HepG2 (cell line): ENCODE measurements around the gene UTP3. TPM values are rescaled to one million over a fixed set of nuclear protein-coding genes. Genes with fewer than 3 reads are reported as not detected.

Experiments used
- ATAC-seq: fragments of 200-7000 bp; cut with Tn5 transposase; 3 replicates; pipeline ENCODE4 v1.9.1; 2020; ENCODE audit warnings: mild to moderate bottlenecking, moderate library complexity
- BruUV-seq: library from RNA; stranded (reverse); fragments of 400-500 nt; replicated peaks from 2 replicates; lab custom pipeline; 2021; lab: Mats Ljungman, UMichigan
- CTCF ChIA-PET: fragments of 300-600 bp; formaldehyde crosslinking; extraction: SDS; loops from one replicate; lab custom pipeline; 2021; ENCODE audit warnings: low total read pairs, inconsistent platforms, low intra/inter-chr PET ratio; lab: Yijun Ruan, JAX
- POLR2A ChIA-PET: fragments of 350-600 bp; sonication (Branson Sonifier 250); formaldehyde crosslinking; loops from one replicate; lab custom pipeline; 2020; ENCODE audit warnings: antibody characterized with exemption, inconsistent platforms; lab: Yijun Ruan, JAX
- DNase-seq: peaks from one replicate; pipeline ENCODE4 v3.0.0-alpha.2; 2015; ENCODE audit warnings: low spot score
- FAIRE-seq: peaks from 3 replicates; lab custom pipeline; 2011; peaks lifted over from hg19 to GRCh38; lab: Jason Lieb, UNC
- H2AFZ ChIP-seq: one replicate; pipeline ENCODE4 v1.6.1; 2011; ENCODE audit warnings: low read length, inconsistent platforms
- H3K27ac ChIP-seq: fragments of 300-600 bp; 3 replicates; pipeline ENCODE4 v1.8.0; 2011; ENCODE audit warnings: mixed run types, mild to moderate bottlenecking, mixed read lengths, low read length, inconsistent platforms; ENCODE audit not compliant: insufficient read depth; ENCODE audit errors: extremely low read length
- H3K27me3 ChIP-seq, 2 experiments: fragments of 200-600 bp in 1 of 2; 2 replicates in 1 of 2; 3 replicates in 1 of 2; pipeline versions ENCODE4 v1.6.0 to v1.8.0; 2011; ENCODE audit warnings: low read length in 2 of 2, mild to moderate bottlenecking in 2 of 2, moderate library complexity in 2 of 2, inconsistent platforms in 1 of 2; ENCODE audit not compliant: insufficient read depth in 2 of 2, control insufficient read depth in 1 of 2
- H3K36me3 ChIP-seq, 2 experiments: fragments of 200-600 bp in 1 of 2; replicated peaks in 1 of 2; 2 replicates in 1 of 2; 3 replicates in 1 of 2; pipeline versions ENCODE4 v1.5.1 to v1.8.0; 2011; ENCODE audit warnings: low read length in 2 of 2, inconsistent platforms in 1 of 2; ENCODE audit not compliant: insufficient read depth in 2 of 2, control insufficient read depth in 1 of 2
- H3K4me1 ChIP-seq: 2 replicates; pipeline ENCODE4 v1.5.1; 2012; ENCODE audit warnings: low read length, inconsistent platforms; ENCODE audit not compliant: insufficient read depth
- H3K4me2 ChIP-seq: 2 replicates; pipeline ENCODE4 v1.6.0; 2011; ENCODE audit warnings: low read depth, low read length, inconsistent platforms
- H3K4me3 ChIP-seq, 3 experiments: fragments of 200-600 bp in 1 of 3; sonication (generic), shearing (Covaris generic) in 1 of 3; replicated peaks in 1 of 3; 2 replicates each; pipeline ENCODE4 v1.5.1; 2011 to 2016; ENCODE audit warnings: low read length in 3 of 3, inconsistent platforms in 2 of 3, low read depth in 2 of 3, mild to moderate bottlenecking in 2 of 3, control low read depth in 1 of 3, mixed read lengths in 1 of 3; ENCODE audit not compliant: insufficient read depth in 1 of 3
- H3K79me2 ChIP-seq: one replicate; pipeline ENCODE4 v1.6.1; 2011; ENCODE audit warnings: low read length, inconsistent platforms; ENCODE audit not compliant: insufficient read depth
- H3K9ac ChIP-seq: 2 replicates; pipeline ENCODE4 v1.6.0; 2011; ENCODE audit warnings: mild to moderate bottlenecking, low read depth, low read length, inconsistent platforms; ENCODE audit not compliant: insufficient read depth
- H3K9me3 ChIP-seq: 2 replicates; pipeline ENCODE4 v1.5.1; 2012; ENCODE audit warnings: mild to moderate bottlenecking, low read length
- H4K20me1 ChIP-seq: 2 replicates; pipeline ENCODE4 v1.6.0; 2011; ENCODE audit warnings: inconsistent platforms, mild to moderate bottlenecking, low read length, moderate library complexity; ENCODE audit not compliant: insufficient read depth
- ARNT ChIP-seq: fragments of 450-650 bp; IDR thresholded peaks from 2 replicates; pipeline ENCODE4 v1.6.1; 2017
- CBX1 ChIP-seq: IDR thresholded peaks from one replicate; pipeline ENCODE4 v1.6.1; 2016; ENCODE audit warnings: antibody characterized with exemption, low read depth
- EED ChIP-seq: sonication (generic); formaldehyde crosslinking; IDR thresholded peaks from 2 replicates; pipeline ENCODE4 v1.5.0; 2020; ENCODE audit warnings: mild to moderate bottlenecking, missing genetic modification reagents
- FOXA3 ChIP-seq: IDR thresholded peaks from 2 replicates; pipeline ENCODE4 v1.6.1; 2016; ENCODE audit warnings: missing genetic modification reagents, missing compliant biosample characterization
- GTF2F1 ChIP-seq: fragments of 150-350 bp; IDR thresholded peaks from 2 replicates; pipeline ENCODE4 v1.6.1; 2014; ENCODE audit warnings: low read length
- KAT2B ChIP-seq: fragments of 150-350 bp; IDR thresholded peaks from 2 replicates; pipeline ENCODE4 v1.6.1; 2014; ENCODE audit warnings: low read depth, low read length, borderline replicate concordance
- PLRG1 ChIP-seq: fragments of 450-650 bp; conservative IDR thresholded peaks from 2 replicates; pipeline ENCODE4 v1.6.1; 2016
- POLR2A ChIP-seq, 2 experiments: IDR thresholded peaks; 2 replicates each; pipeline ENCODE4 v1.6.1; 2011; ENCODE audit warnings: low read depth in 2 of 2, low read length in 2 of 2, mild to moderate bottlenecking in 1 of 2, moderate library complexity in 1 of 2; ENCODE audit not compliant: insufficient read depth in 1 of 2
- POLR2AphosphoS5 ChIP-seq: IDR thresholded peaks from 2 replicates; pipeline ENCODE4 v1.6.1; 2012; ENCODE audit warnings: low read depth, low read length
- RBM39 ChIP-seq: fragments of 200-400 bp; formaldehyde crosslinking; IDR thresholded peaks from one replicate; pipeline ENCODE4 v1.6.1; 2018; ENCODE audit warnings: antibody characterized with exemption, mild to moderate bottlenecking, low read depth, low read length; ENCODE audit not compliant: poor library complexity, severe bottlenecking
- RFXANK ChIP-seq: IDR thresholded peaks from 2 replicates; pipeline ENCODE4 v1.6.1; 2016
- SMYD3 ChIP-seq: sonication (generic); formaldehyde crosslinking; IDR thresholded peaks from 2 replicates; pipeline ENCODE4 v1.8.1; 2023; ENCODE audit warnings: mild to moderate bottlenecking, missing genetic modification reagents
- TEAD3 ChIP-seq: optimal IDR thresholded peaks from 2 replicates; pipeline ENCODE3; 2016; ENCODE audit warnings: borderline replicate concordance
- TFAP4 ChIP-seq: sonication (generic); IDR thresholded peaks from 2 replicates; pipeline ENCODE4 v1.6.1; 2016; ENCODE audit warnings: low read depth, borderline replicate concordance
- TRIM24 ChIP-seq: sonication (generic); formaldehyde crosslinking; IDR thresholded peaks from 2 replicates; pipeline ENCODE4 v1.8.0; 2022; ENCODE audit warnings: mild to moderate bottlenecking, missing genetic modification reagents
- YY1 ChIP-seq: IDR thresholded peaks from 2 replicates; pipeline ENCODE4 v1.6.1; 2011; ENCODE audit warnings: low read length, low read depth, moderate library complexity, mild to moderate bottlenecking; ENCODE audit not compliant: insufficient read depth, insufficient replicate concordance
- ZMYM4 ChIP-seq: sonication (generic); formaldehyde crosslinking; IDR thresholded peaks from 2 replicates; pipeline ENCODE4 v1.8.1; 2023; ENCODE audit warnings: mild to moderate bottlenecking, missing genetic modification reagents
- ZNF138 ChIP-seq: sonication (generic); formaldehyde crosslinking; IDR thresholded peaks from 2 replicates; pipeline ENCODE4 v1.5.0; 2020; ENCODE audit warnings: mild to moderate bottlenecking, low read depth, missing genetic modification reagents
- ZNF225 ChIP-seq: sonication (generic); formaldehyde crosslinking; IDR thresholded peaks from 2 replicates; pipeline ENCODE4 v1.4.0; 2020; ENCODE audit warnings: mild to moderate bottlenecking, missing genetic modification reagents
- ZNF549 ChIP-seq: sonication (generic); formaldehyde crosslinking; IDR thresholded peaks from 2 replicates; pipeline ENCODE4 v1.5.0; 2020; ENCODE audit warnings: missing genetic modification reagents
- ZXDC ChIP-seq: sonication (generic); formaldehyde crosslinking; IDR thresholded peaks from 2 replicates; pipeline ENCODE4 v1.5.0; 2020; ENCODE audit warnings: mild to moderate bottlenecking, missing genetic modification reagents
- in situ Hi-C: cut with HindIII; loops from 2 replicates; pipeline ENCODE4 v1.10.0; 2017; ENCODE audit warnings: low pct_unique_long_range_greater_than_20kb; ENCODE audit not compliant: extremely low pct_ligation_motif_present
- intact Hi-C: fragments of 100-400 bp; cut with micrococcal nuclease; formaldehyde crosslinking; loops from one replicate; pipeline ENCODE4 v1.10.0; 2022; ENCODE audit not compliant: unreplicated experiment
- polyA plus RNA-seq, 8 experiments: library from polyadenylated mRNA; depleted of rRNA in 3 of 8; stranded (reverse) in 7 of 8; unstranded in 1 of 8; fragments of >200 nt; fragmentation: Illumina TruSeq in 4 of 8; extraction: Trizol in 4 of 8; gene quantifications; 2 replicates each; pipeline versions ENCODE4 v1.2.1 to v1.2.3, GENCODE V29; 2011 to 2016; ENCODE audit warnings: low read depth in 4 of 8, missing spikeins in 1 of 8, mixed read lengths in 1 of 8; ENCODE audit not compliant: insufficient read depth in 1 of 8
- total RNA-seq, 5 experiments: library from RNA; depleted of rRNA; stranded (reverse); fragments of >200 nt; fragmentation: Illumina TruSeq; extraction: Trizol; gene quantifications; 2 replicates each; pipeline ENCODE4 v1.2.3, GENCODE V29; 2016; ENCODE audit warnings: low read depth in 1 of 5

UTP3 gene
- total and polyA plus RNA-seq, 2 of the 13 experiments (the other 11 are each of a cell fraction or from before 2014, with no cell fraction given) = 6.9 to 19.5 TPM

- TF ChIP-seq ZXDC (CRISPR knock-in tag) = no peak
Observed at GRCh38 chr4:70680934-70681333, 7.4 kb upstream of the UTP3 start (continued).

GRCh38 chr4:70681704-70682103 is 6.6 kb upstream of the UTP3 start:
- TF ChIP-seq RFXANK (CRISPR knock-in tag) (no peak), POLR2AphosphoS5 (no peak), TRIM24 (CRISPR knock-in tag) (no peak), TFAP4 (no peak), ZNF138 (CRISPR knock-in tag) (no peak), TEAD3 (CRISPR knock-in tag) (no peak), EED (CRISPR knock-in tag) (no peak), CBX1 (no peak), ZMYM4 (no peak), PLRG1 (no peak), ZNF549 (CRISPR knock-in tag) (no peak), KAT2B (no peak), GTF2F1 (no peak), FOXA3 (CRISPR knock-in tag) (no peak), YY1 (no peak), RBM39 (no peak), ZNF225 (CRISPR knock-in tag) (no peak), ARNT (no peak), POLR2A (IDR thresholded peaks at IDR 0.05; ENCODE audit: insufficient read depth in 1 of 2, low read depth in 2 of 2, low read length in 2 of 2) (no peak), SMYD3 (CRISPR knock-in tag) (no peak)
- H3K4me1 ChIP-seq = no peaks in the 10 kb centered on the region
- no peaks in the 10 kb centered on the region for H3K9me3 ChIP-seq
- DNase-seq (no peak), ATAC-seq (no peak), FAIRE-seq (no peak)
- no peak overlapping the region for H3K9ac ChIP-seq
- H3K79me2 ChIP-seq = no peaks in the 10 kb centered on the region
- H3K4me3 ChIP-seq = no peak overlapping the region
- no peak overlapping the region for H3K27ac ChIP-seq
- in situ Hi-C loops (no loop called here), intact Hi-C loops (loop anchor here (10.0 kb wide), 1 partner anchor 223 kb away; the partner anchor contains the start of gene MOB1B)
- no peak overlapping the region for H3K4me2 ChIP-seq
- H3K36me3 ChIP-seq = no peaks in the 10 kb centered on the region
- ChIA-PET CTCF (no interaction called here), POLR2A (no interaction called here)
- BruUV-seq = no TSS peak
- no peak overlapping the region for H2AFZ ChIP-seq
- no peaks in the 10 kb centered on the region for H3K27me3 ChIP-seq
- H4K20me1 ChIP-seq = no peaks in the 10 kb centered on the region
